ENCODE measurements around the gene LSM4.

DNA sequence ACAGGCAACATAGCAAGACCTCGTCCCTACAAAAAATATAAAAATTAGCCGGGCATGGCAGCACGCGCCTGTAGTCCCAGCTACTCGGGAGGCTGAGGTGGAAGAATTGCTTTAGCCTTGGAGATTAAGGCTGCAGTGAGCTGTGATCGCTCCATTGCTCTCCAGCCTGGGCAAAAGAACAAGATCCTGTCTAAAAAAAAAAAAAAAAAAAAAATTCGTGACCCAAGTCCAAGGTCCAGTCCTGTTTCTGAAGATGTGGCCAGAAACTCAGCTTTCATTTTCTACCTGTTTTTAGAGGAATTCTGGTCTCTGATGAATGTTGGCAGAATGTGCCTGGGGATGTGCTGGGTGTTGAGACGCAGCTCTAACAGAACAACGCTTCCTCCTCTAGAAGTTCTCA, 15.7 kb upstream of the LSM4 start:
- TF ChIP-seq, protein P1, sequence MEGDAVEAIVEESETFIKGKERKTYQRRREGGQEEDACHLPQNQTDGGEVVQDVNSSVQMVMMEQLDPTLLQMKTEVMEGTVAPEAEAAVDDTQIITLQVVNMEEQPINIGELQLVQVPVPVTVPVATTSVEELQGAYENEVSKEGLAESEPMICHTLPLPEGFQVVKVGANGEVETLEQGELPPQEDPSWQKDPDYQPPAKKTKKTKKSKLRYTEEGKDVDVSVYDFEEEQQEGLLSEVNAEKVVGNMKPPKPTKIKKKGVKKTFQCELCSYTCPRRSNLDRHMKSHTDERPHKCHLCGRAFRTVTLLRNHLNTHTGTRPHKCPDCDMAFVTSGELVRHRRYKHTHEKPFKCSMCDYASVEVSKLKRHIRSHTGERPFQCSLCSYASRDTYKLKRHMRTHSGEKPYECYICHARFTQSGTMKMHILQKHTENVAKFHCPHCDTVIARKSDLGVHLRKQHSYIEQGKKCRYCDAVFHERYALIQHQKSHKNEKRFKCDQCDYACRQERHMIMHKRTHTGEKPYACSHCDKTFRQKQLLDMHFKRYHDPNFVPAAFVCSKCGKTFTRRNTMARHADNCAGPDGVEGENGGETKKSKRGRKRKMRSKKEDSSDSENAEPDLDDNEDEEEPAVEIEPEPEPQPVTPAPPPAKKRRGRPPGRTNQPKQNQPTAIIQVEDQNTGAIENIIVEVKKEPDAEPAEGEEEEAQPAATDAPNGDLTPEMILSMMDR (IDR thresholded peaks at IDR 0.05) = no peak
- TF ChIP-seq POLR2A (IDR thresholded peaks at IDR 0.05) (no peak), POLR2AphosphoS5 (IDR thresholded peaks at IDR 0.05) (no peak)
